ENCODE data around the gene BBX. TPM values are rescaled to one million over a fixed set of nuclear protein-coding genes. Genes with fewer than 3 reads are reported as not detected.
A peak's percentile ranks its signal among the peaks of the same experiment; 100 is the strongest.

The BBX gene
- polyA plus RNA-seq, 1 experiment: 46.1 TPM

DNA sequence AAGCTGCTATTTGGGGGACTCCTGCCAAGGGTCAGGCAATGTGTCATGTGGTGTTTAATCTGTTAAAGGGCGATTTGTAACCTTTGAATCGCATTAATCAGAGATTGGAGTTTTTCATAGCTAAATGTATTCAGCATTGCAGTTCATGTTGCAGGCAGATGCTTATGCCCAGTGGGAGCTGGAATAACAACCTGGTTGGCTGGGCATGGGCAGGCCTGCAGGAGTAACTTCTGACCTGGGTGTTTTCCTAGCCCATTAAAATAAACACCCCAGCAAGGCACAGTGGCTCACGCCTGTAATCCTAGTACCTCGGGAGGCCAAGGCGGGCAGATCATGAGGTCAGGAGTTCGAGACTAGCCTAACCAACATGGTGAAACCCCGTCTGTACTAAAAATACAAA lies 268.7 kb downstream of the BBX start:
- CTCF ChIA-PET: interaction anchor here (0.9 to 1.4 kb wide), 3 partner anchors 115 to 698 kb away, joined by 3 to 7 read pairs (median 5); no protein-coding TSS in a partner anchor
- TF ChIP-seq, protein P1, sequence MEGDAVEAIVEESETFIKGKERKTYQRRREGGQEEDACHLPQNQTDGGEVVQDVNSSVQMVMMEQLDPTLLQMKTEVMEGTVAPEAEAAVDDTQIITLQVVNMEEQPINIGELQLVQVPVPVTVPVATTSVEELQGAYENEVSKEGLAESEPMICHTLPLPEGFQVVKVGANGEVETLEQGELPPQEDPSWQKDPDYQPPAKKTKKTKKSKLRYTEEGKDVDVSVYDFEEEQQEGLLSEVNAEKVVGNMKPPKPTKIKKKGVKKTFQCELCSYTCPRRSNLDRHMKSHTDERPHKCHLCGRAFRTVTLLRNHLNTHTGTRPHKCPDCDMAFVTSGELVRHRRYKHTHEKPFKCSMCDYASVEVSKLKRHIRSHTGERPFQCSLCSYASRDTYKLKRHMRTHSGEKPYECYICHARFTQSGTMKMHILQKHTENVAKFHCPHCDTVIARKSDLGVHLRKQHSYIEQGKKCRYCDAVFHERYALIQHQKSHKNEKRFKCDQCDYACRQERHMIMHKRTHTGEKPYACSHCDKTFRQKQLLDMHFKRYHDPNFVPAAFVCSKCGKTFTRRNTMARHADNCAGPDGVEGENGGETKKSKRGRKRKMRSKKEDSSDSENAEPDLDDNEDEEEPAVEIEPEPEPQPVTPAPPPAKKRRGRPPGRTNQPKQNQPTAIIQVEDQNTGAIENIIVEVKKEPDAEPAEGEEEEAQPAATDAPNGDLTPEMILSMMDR (IDR thresholded peaks at IDR 0.05; ENCODE audit: low read depth, low read length): no peak

DNA sequence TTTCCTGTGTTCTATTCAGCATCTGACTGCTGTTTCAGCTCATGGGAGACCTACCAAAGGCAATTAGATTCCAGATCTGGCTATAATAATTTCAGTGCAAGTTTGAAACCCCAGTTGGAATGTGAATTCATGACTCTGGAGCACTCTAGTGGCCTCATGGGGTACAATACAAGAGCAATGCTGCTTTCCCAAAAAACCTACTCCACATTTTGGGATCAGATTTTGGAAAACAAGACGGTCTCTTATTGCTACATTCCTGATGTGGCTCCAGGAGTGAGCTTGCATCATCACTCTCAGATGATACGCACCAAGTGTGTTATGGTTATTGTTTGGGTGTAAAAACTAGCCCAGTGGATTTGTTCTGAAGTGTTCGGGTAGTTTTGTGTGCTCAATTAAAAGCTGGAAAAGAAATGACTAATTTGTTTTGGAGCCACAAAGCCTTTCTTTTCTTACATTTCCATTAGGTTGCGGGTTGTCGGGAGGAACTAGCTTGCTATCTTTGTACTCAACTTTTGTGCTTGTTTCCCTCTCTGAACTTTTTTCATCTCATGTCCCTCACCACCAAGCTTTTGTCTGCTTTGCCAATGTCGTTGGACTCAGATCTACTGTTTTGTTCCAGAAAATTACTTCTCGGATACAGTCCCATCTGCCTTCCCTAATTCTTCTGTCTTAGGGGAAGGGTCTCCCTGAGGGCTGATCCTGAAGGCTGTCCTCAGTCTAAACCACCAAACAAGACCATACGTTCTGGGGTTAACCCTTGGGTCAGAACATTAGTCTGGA lies 272.1 kb downstream of the BBX start:
- Histone ChIP-seq H3K27me3 (ENCODE audit: control insufficient read depth, insufficient read depth, low read length) (no peaks in the 10 kb centered on the region), H3K27ac (ENCODE audit: low read depth, low read length) (no peak overlapping the region), H3K4me3 (ENCODE audit: low read depth, low read length) (no peak overlapping the region), H3K9me3 (ENCODE audit: control insufficient read depth, insufficient read depth, low read length) (no peaks in the 10 kb centered on the region)
- no peak for DNase-seq (ENCODE audit: low read depth, low spot score)
- POLR2A ChIA-PET: no interaction called here
- CTCF ChIA-PET: interaction anchor here (0.5 to 1.2 kb wide), 6 partner anchors 11 to 208 kb away, joined by 3 to 6 read pairs (median 3); no protein-coding TSS in a partner anchor
- TF ChIP-seq, protein P1 (IDR thresholded peaks at IDR 0.05; ENCODE audit: low read depth, low read length): peak; percentile 37; the same call in 1 of the 2 replicates

More for the DNA sequence above, 268.7 kb downstream of the BBX start:
- DNase-seq (ENCODE audit: low read depth, low spot score): no peak
- no peak overlapping the region for H3K4me3 ChIP-seq (ENCODE audit: low read depth, low read length)
- no peak overlapping the region for H3K27ac ChIP-seq (ENCODE audit: low read depth, low read length)
- no peaks in the 10 kb centered on the region for H3K27me3 ChIP-seq (ENCODE audit: control insufficient read depth, insufficient read depth, low read length)
- POLR2A ChIA-PET: no interaction called here
- no peaks in the 10 kb centered on the region for H3K9me3 ChIP-seq (ENCODE audit: control insufficient read depth, insufficient read depth, low read length)

DNA sequence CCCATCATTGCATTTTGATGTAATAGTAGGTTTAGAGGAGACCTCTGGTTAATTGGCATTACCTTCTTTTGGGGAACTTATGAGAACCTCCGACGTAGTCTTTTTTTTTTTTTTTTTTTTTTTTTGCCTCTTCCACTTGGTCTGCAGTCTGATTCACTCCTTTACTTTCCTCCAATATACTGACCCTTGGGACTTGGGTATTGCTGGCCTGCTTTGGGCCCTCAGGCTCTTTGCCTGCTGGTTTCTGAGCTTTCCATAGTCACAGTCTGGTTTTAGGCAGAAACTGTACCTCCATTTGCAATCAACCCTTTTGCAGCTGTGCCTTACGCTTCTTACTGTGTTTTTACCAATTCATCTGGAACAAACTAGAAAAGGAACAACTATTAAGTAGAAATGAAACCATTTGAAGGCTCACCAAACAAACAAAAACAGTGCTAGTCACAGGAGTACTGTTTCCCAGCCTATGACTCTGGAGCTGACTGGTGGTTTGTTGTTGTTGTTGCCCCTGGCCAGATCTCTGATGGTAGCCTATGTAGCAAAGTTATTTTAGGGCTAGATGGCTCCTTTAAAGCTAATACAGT lies 272.8 kb downstream of the BBX start:
- ChIA-PET POLR2A (no interaction called here), CTCF (interaction anchor here (0.8 to 1.7 kb wide), 3 partner anchors 43 to 366 kb away, joined by 3 to 5 read pairs (median 4); no protein-coding TSS in a partner anchor)
- TF ChIP-seq, protein P1 (IDR thresholded peaks at IDR 0.05; ENCODE audit: low read depth, low read length): no peak
- no peak for DNase-seq (ENCODE audit: low read depth, low spot score)
- Histone ChIP-seq H3K27me3 (ENCODE audit: control insufficient read depth, insufficient read depth, low read length) (no peaks in the 10 kb centered on the region), H3K9me3 (ENCODE audit: control insufficient read depth, insufficient read depth, low read length) (no peaks in the 10 kb centered on the region), H3K27ac (ENCODE audit: low read depth, low read length) (no peak overlapping the region), H3K4me3 (ENCODE audit: low read depth, low read length) (no peak overlapping the region)

DNA sequence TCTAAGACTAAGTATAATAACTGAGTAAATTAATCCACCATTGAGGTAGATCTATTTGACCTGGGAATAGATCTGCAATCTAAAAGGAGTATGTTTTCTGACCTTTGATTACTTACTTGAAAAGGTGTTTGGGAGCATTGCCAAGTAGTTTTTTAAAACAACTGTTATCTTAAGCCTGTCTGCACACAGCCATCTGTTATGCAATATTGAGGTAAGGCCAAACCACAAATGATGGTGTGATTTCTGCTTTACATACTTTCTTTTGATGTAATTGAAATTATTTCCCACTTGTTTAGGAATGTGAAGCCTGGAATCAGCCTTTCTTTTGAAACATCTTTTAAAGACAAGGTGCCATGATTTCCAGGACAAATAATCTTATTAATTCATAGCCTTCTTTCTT lies 274.0 kb downstream of the BBX start:
- Histone ChIP-seq H3K27ac (ENCODE audit: low read depth, low read length) (no peak overlapping the region), H3K9me3 (ENCODE audit: control insufficient read depth, insufficient read depth, low read length) (no peaks in the 10 kb centered on the region), H3K4me3 (ENCODE audit: low read depth, low read length) (no peak overlapping the region), H3K27me3 (ENCODE audit: control insufficient read depth, insufficient read depth, low read length) (no peaks in the 10 kb centered on the region)
- CTCF ChIA-PET: interaction anchor here (0.8 to 1.7 kb wide), 4 partner anchors 44 to 561 kb away, joined by 3 to 7 read pairs (median 4); no protein-coding TSS in a partner anchor
- DNase-seq (ENCODE audit: low read depth, low spot score): peak; percentile 18
- POLR2A ChIA-PET: interaction anchor here (0.6 kb wide), 1 partner anchor 336 kb away, joined by 3 read pairs; no protein-coding TSS in a partner anchor
- TF ChIP-seq, protein P1 (IDR thresholded peaks at IDR 0.05; ENCODE audit: low read depth, low read length): no peak

DNA sequence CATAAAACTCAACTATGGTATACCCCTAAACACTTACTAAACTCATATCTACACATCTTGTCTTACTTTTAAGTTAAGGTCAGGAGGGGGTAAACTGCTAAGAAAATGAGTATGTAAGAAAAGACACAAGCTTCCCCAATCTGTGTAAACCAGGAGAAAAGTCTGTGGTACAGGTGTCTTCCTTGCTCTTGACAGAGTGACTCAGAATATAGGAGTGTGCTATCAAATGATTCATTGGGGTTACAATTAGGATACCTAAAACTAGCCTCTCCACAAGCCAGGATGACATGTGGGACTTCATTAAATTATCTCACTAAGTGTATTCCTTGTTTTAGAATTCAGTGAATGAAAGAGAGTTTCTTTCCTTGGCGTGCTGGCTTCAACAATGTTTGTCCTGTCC lies 274.8 kb downstream of the BBX start:
- H3K9me3 ChIP-seq (ENCODE audit: control insufficient read depth, insufficient read depth, low read length): no peaks in the 10 kb centered on the region
- no peaks in the 10 kb centered on the region for H3K27me3 ChIP-seq (ENCODE audit: control insufficient read depth, insufficient read depth, low read length)
- no peak overlapping the region for H3K27ac ChIP-seq (ENCODE audit: low read depth, low read length)
- no peak overlapping the region for H3K4me3 ChIP-seq (ENCODE audit: low read depth, low read length)
- POLR2A ChIA-PET: no interaction called here
- TF ChIP-seq, protein P1 (IDR thresholded peaks at IDR 0.05; ENCODE audit: low read depth, low read length): no peak
- DNase-seq (ENCODE audit: low read depth, low spot score): no peak
- CTCF ChIA-PET: interaction anchor here (0.9 to 1.2 kb wide), 2 partner anchors 88 to 562 kb away, joined by 3 to 7 read pairs; no protein-coding TSS in a partner anchor
